NCI-H82 treated with DMSO at 0.1 percent for 48 hours (cell line): ENCODE results near the gene ATRNL1.
A peak's percentile ranks its signal among the peaks of the same experiment; 100 is the strongest.
"Not testable (repeated sequence)": the region's sequence is repeated elsewhere in the genome, so short reads cannot be mapped to it uniquely, and the experiment has no call there.

Source experiments
- DNase-seq: peaks from one replicate; lab custom pipeline; 2025; ENCODE audit not compliant: unreplicated experiment; lab: John Stamatoyannopoulos, UW

Gene ATRNL1

GRCh38 chr10:115745943-115746342 lies 652.8 kb downstream of the ATRNL1 start:
- no peak for DNase-seq

GRCh38 chr10:115747811-115748210 lies 654.6 kb downstream of the ATRNL1 start:
- no peak for DNase-seq

DNA sequence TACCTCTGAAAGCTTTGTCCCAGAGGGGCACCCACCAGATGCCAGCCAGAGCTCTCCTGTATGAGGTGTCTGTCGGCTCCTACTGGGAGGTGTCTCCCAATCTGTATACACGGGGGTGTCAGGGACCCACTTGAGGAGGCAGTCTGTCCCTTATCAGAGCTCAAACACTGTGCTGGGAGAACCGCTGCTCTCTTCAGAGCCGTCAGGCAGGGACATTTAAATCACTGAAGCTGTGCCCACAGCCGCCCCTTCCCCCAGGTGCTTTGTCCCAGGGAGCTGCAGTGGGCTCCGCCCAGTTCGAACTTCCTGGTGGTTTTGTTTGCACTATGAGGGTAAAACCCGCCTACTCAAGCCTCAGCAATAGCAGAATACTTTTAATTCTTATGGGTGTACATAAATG lies 665.3 kb downstream of the ATRNL1 start:
- not testable (repeated sequence) for DNase-seq

GRCh38 chr10:115760131-115760530 lies 667.0 kb downstream of the ATRNL1 start:
- DNase-seq: no peak

DNA sequence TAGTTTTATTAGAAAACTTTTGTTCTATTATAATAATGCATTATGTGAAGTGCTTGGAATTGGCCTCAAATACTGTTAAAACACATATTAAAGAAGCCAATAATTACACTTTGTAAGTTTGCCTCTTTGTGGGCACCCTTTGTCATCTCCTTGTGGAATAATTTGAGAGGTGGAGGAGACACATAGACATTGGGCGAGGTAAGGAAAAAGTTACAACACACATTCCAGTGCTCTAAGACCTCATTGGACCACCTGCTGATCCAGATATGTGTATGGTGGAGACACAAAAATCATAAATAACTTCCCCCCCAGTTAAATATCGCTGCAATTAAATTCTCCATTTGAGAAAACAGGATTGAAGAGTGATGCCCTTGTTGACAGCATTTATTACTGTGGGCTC lies 668.0 kb downstream of the ATRNL1 start:
- no peak for DNase-seq

GRCh38 chr10:115762029-115762428 lies 668.9 kb downstream of the ATRNL1 start:
- DNase-seq: no peak

- DNase-seq: no peak
These were observed 678.6 kb downstream of the ATRNL1 start for GRCh38 chr10:115771755-115772154.

GRCh38 chr10:115772606-115773005 lies 679.4 kb downstream of the ATRNL1 start:
- no peak for DNase-seq

- DNase-seq: no peak
These were observed 680.7 kb downstream of the ATRNL1 start for GRCh38 chr10:115773832-115774231.

DNA sequence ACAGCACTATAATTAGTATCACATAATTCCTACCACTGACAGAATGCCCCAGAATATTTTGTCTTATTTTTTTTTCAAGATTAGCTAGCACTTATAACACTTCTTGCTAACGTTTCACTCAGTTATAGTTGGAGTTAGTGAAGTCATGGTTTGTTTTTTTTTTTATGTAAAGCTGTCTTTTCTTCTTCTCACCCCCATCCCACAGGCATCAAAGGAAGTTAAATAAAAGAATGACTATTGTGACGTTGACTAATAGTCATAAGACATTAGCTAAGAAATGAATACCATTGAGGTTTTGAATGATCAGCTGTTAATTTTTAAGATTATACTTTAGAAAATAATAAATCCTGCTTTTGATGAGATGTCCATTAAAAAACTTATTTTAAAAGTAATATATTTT lies 681.6 kb downstream of the ATRNL1 start:
- no peak for DNase-seq

GRCh38 chr10:115777646-115778045 lies 684.5 kb downstream of the ATRNL1 start:
- DNase-seq: no peak

- no peak for DNase-seq
These were observed 697.1 kb downstream of the ATRNL1 start for GRCh38 chr10:115790220-115790619.

GRCh38 chr10:115795964-115796363 lies 702.8 kb downstream of the ATRNL1 start:
- DNase-seq: no peak

DNA sequence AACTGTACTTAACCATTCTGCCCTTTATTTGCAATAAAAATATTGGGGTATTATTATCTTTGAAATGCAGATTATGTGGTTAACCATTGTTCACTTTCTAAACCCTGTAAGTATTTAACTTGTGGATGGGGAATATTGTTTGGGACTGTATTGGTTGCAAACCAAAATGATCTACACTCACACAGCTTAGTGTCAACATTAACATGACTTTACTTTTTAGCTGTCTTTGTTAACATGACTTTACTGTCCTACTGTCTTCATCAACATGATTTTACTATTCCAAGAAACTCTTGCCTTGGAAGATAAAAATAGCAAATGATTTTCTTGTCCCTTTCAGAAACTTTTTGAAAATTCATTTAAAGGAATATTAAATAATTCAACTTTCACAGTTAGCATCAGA lies 708.3 kb downstream of the ATRNL1 start:
- no peak for DNase-seq

GRCh38 chr10:115801992-115802391 lies 708.8 kb downstream of the ATRNL1 start:
- no peak for DNase-seq

- DNase-seq: no peak
These were observed 709.7 kb downstream of the ATRNL1 start for GRCh38 chr10:115802911-115803310.

DNA sequence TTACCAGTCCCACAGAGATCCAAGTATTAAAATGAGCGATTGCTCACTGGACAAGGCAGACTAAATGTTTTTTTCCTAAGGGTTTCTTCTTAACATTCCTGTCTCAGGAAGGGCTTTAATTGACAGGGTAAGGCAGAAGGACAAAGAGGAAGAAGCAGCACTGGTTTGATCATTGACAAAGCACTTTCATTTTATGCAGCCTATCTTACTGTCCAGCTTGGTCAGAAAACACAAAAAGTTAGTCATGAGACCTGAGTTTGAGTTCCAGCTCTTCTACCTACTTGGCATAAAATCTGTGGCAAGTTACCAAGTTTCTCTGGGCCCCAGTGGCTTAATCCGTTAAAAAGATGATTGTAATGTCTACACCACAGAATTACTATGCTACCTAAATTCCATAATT lies 721.4 kb downstream of the ATRNL1 start:
- DNase-seq: no peak

- no peak for DNase-seq
These were observed 724.8 kb downstream of the ATRNL1 start for GRCh38 chr10:115818012-115818411.

GRCh38 chr10:115826396-115826795 lies 733.2 kb downstream of the ATRNL1 start:
- DNase-seq: no peak

GRCh38 chr10:115827231-115828009 lies 734.3 kb downstream of the ATRNL1 start:
- DNase-seq: no peak

DNA sequence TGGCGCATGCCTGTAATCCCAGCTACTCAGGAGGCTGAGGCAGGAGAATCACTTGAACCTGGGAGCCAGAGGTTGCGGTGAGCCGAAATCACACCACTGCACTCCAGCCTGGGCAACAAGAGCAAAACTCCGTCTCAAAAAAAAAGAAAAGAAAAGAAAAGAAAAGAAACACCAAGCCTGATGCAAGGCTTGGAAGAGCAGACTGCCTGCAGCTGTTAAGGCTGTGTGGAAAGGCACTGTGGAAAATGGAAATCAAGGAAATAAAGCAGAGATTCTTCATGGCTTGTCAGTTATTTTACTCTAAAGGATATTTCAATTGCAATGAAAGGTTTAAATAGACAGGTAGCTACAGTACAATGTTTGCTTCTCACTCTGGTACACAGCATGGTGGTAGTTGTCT lies 735.0 kb downstream of the ATRNL1 start:
- not testable (repeated sequence) for DNase-seq

DNA sequence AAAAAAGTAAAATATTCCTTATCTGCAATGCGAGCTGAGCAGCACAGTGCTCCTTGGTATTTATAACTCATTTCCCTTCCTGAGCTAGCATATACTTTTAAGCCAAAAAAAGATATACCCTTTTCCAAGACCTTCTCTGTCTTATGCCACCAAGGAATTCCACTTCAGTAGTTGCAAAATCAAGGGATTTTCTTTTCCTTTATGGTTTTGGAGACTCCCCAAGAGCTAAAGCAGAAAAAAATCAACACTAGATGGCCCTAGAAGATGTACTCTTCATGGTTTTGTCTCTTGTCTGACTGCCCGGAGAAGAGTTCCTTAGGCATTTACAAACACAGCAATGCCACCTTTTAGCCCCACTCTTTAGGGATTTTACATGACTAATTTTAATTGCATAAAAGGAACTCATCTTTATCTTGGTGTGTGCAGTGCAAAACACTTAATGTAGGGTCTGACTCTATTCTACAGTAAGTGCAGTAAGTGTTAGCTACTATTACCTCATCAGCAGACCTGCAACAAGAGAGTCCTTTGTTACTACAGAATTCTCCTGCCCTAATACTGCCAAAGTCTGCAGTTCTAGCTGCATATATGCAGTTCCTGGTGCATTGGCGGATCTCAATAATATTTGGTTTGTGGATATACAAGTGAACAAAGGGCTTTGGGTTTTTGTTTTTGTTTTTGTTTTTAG lies 736.5 kb downstream of the ATRNL1 start:
- peak; percentile 8 for DNase-seq
